ENCODE results near the gene GNB1.
"Not testable (repeated sequence)": the region's sequence is repeated elsewhere in the genome, so short reads cannot be mapped to it uniquely, and the experiment has no call there.

Gene GNB1

DNA sequence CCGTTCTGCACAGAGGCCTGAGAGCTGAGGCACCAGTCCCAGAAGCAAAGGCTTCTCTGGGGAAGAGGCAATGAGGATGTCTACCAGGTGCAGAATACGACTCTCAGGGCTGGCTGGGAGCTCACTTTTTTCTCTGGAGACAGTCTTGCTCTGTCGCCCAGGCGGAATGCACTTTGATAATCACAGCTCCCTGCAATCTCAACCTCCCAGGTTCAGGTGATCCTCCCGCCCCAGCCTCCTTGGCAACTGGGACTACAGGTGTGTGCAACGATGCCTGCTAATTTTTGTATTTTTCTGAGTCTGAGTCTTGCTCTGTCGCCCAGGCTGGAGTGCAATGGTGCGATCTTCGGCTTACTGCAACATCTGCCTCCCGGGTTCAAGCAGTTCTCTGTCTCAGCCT, 130.2 kb downstream of the GNB1 start:
- no peak for DNase-seq (ENCODE audit: low read depth)

DNA sequence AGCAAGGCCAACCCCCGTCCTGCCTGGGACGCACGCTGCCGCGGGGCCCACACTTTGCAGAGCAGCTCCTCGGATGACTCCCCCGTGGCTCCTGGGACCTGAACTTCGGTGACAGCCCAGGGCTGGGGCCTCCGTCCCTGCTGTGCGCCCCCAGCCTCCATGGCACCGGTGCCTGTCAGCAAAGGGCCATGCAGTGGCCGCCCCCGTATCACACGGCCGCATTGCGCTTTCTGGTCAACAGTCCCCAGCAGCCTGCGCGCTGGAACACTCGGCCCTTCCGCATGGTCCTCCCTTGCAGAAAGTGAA, 130.6 kb downstream of the GNB1 start:
- no peak for DNase-seq (ENCODE audit: low read depth)

DNA sequence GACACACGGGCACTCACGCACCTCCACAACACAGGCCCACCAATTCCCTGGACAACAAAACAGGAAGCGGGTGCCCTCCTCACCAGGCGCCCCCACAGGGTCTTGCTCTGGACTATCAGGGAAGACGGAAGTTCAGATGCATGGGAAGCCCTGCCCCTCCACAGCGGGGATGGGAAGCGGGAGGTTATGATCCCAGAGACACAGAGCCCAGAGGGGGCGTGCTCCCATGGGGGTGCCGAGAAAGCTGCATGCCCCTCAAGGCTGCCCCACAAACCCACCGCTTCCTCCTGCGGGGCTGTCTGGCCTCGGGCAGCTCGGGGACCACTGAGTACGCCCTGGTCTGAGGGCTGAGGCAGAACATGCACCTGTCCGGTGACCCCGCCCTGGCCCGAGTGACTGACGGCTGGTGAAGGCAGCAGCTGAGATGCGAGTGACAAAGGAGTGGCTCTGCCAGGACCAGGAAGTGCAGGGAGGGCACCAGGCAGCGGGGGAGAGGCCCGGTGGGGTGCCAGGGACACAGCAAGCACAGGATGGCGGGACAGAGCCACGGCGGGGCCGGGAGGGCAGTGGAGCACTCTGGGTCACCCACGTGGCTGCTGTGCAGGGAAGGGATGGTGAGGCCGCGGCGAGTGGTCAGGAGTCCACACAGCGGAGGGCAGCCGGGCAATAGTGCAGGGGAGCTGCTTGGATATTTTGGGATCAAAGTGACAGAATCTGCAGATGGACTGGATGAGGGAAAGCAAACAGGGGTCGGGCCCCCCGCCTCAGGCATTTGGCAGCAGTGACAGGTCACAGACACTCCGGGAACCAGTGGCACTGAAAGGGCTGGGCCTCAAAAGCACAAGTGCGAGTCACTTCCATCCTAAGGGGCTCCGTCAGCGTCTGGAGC, 131.2 kb downstream of the GNB1 start:
- DNase-seq (ENCODE audit: low read depth): no peak

DNA sequence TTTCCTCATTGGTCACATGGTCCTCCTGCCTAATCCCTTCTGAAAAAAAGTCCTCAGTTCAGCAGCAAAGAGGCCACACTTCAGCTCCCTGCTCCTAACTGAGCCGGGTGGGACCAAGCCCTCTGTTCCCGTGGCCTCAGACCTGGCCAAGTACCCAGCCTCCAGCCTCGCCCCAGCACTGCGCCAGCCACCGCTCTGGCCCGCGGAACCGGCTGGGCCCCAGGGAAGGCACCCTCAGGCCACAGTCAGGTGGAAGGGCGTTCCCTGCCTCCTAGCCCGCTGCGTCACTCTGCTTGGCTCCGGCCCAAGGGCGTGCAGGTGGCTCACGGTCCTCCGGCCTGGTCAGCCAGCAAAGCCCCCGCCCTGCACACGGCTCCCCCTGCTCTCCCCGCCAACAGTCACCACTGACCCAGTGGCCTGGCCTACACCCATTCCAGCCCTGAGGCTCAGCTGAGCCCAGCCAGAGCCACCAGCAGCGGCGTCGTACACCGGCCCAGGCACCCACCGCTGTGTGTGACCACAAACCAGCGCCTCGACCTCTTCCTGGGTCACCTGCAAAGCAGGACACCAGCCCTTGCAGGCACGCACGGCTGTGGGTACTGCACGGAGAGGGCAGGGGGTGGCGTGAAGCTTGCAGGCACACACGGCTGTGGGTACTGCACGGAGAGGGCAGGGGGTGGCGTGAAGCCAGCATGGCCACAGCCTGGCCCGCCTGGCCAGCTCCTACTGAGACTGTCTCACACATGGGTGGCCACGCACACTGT, 132.0 kb downstream of the GNB1 start:
- no peak for DNase-seq (ENCODE audit: low read depth)

DNA sequence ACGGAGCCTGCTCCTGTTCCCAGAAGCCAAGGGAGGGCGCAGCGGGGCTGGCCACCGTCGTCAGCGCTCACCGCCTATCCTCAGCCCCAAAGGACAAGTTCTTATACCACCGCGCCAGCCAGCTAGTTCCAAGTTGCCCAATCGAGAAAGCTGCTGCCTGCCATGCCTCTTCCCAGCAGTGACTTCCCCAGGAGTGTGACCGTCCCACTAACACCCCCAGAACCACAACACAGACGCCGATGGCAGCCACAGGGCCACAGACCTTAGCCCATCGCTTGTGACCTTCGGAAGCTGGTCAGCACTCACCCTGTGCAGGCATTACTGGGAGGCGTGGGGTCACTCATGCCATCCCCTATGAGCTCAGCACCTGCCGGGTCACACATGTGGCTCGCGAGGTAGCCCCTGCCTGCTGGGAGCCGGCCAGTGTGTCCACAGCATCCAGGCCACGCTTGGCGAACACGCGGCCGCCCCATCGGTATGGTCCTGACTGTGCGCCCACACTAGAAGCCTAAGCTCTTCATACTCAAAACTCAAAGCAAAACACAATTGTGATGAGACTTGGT, 132.7 kb downstream of the GNB1 start:
- no peak for DNase-seq (ENCODE audit: low read depth)

DNA sequence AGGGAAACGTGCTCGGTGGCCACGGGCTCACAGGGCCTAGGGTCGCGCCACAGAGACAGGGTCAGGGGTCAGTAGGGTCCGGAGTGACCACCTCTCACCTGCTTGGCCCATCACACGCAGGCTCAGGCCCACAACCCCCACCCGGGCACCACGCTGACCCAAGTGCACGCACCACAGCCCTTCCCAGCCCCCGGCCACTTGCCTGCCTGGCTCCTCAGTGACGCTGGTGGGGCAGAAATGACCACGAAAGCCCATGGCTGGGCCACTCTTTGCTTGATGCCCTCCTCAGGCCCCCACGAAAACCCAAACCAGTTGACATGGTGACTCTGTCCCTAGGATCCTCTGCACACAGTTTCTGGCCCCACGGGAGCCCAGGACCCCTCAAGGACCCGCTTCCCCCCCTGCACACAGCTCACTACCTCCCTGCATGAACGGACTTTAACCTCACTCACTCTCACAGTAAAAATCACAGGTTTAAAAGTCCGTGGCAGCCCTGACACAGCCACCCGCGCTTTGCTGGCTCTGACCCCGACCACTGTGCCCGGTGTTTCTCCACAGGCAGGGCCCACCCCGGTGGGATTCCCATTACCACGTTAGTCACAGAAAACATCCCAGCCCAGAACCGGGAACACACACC, 133.3 kb downstream of the GNB1 start:
- DNase-seq (ENCODE audit: low read depth): no peak

DNA sequence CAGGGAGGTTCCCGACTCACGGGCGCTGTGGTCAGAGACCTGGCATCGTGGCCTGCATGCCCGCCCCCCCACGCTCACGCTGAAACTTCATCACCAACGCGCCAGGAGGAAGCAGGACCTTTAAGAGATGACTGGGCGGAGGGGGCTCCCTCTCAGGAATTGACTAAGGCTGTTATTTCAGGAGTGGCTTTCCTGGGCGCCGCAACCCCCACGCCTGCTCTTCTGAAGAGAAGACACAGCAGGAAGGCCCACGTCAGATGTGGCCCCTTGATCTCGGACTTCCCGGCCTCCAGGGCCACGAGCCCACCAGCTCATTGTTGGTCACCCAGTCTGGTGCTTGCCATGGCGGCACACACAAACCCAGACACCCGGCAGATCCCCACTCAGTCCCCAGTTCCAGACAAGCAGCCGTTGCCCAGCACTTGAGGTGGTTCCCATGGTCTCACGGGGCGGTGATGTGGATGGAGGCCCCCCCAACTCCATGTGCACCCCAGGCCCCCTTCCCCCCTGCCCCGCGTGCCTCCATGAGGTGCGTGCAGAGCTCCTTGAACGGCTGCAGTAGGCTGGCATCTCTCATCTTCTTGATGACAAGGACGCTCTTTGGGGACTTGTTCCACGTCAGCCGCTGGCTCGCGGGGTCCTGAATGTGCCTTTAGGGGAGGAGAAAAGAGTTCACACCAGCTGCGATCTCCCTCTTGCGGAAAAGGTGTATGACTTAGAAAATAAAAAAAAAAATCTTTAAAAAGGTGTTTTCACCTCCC, 134.0 kb downstream of the GNB1 start:
- DNase-seq (ENCODE audit: low read depth): no peak

DNA sequence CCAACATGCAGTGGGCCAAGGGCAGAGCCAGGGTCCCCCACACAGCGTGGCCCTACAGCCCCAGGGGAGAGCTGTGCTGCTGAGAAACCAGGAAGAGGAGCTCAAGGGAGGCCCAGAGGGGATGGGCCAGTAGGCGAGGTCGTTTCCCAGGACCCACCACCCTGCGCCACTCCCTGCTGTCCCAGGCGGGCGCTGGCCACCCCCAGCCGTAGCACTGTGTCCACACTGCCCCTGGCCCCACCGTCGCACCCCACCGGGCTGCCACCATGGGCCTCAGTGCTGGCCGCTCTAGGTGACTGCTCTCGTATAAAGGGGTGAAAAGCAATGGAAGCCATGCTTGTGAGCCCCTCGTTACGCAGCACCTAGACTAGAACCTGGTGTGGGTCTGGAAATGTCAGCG, 135.0 kb downstream of the GNB1 start:
- no peak for DNase-seq (ENCODE audit: low read depth)

DNA sequence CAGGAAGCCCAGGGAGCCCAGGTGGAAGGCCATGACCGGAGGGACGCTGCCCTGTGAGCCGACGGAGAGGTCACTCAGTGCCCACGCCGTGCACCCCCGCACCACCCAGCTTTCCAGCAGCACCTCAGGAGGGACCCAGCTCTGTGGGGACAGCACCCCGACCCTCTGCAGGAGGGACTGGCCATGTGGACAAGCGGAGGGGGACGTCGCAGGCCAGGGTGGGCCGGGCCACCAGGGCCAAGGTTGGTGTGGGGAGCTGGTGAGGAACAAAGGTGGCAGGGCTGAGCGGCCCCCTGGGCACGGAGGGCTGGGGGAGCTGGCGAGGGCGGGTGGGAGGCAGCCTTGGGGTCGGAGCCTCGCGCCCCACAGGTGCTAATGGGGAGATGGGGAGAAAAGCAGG, 135.5 kb downstream of the GNB1 start:
- DNase-seq (ENCODE audit: low read depth): no peak

DNA sequence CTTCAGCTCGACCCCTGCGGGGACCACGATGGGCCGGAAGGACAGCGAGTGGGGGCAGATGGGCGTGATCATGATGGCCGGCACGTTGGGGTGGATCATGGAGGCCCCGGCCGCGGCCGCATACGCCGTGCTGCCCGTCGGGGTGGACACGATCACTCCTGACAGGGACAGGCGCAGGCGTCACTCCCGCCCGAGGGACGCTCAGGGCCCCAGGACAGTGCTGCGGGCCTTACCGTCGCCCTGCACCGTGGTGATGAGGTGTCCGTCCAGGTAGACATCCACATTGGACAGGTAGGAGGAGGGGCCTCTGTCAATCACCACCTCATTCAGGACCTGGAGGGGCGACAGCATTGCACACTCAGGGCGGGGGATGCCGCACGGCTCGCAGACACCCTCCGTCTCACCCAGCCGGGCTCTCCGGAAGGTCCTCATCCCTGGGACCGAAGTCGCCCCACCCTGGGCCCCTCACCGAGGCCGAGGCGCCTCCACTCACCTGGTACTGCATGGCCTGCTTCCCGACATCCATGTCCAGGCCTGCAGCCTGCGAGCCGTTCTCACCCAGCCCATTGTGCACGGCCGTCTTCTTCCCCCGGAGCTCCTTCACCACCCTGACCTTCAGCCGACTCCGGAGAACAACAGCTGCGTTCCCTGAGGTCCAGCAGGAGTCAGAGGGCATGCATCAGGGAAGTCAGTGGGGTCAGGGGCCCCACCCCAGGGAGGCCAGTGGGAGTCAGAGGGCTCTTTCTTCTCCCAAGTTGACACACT, 136.7 kb downstream of the GNB1 start:
- no peak for DNase-seq (ENCODE audit: low read depth)

DNA sequence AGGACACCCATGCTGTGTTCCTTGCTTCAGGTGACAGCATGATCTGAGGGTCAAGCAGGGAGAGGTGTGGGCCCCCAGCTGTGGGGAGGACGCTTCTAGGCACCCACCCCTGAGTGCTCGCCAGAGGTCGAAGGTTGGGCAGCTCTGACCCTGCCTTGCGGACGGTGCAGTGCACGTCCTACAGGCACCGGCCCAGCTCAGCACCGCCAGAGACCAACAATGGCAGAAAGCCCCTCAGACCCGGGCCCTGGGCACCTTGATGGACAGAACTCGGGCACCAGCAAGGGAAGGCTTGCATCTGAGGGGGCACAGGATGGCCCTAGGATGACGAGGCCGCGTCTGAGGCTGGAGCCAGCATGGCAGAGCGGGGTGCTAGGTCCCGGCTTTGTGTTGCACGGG, 137.3 kb downstream of the GNB1 start:
- no peak for DNase-seq (ENCODE audit: low read depth)

DNA sequence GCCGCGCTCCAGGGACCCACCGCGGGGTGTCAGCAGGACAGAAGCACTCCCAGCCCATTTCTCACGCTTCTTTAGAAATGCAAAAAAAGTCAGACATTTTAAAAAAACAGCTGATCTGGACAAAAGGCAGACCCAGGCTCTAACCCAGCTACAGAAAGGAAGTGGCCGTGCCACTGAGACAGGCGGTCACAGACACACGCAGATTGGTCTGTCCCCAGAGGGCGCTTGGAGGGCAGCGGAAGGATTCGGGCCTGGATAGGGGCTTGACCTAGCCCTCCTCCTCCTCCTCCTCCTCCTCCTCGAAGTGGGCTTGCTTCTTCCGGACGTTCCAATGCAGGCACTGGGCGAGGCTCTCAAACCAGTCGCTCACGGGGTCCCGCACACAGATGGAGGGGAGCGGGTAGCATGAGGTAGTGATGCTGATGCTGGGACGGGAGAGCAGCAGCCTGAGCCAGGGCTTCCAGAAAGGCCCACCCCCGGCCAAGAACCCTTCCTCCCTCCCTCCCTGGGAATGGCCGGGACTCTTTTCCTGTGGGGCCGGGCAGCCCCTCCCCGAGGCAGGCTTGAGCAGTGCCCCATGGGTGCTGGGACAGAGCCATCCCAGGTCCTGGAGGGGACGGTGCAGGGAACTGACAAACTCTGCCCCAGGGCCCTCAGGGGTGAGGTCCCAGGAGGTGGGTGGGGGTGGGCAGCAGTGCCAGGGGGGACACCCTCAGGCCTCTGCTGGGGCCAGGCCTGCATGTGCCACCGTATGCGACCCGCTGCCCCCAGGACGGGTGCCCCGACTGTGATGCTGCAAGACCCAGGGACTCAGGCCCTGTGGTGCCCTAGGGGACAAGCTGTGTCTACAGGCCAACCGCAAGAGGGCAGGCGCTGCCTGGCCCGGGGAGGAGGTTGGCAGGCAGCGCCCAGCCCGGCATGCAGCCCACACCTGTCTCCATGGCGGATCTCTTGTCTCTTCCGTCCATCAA, 138.0 kb downstream of the GNB1 start:
- DNase-seq (ENCODE audit: low read depth): no peak

DNA sequence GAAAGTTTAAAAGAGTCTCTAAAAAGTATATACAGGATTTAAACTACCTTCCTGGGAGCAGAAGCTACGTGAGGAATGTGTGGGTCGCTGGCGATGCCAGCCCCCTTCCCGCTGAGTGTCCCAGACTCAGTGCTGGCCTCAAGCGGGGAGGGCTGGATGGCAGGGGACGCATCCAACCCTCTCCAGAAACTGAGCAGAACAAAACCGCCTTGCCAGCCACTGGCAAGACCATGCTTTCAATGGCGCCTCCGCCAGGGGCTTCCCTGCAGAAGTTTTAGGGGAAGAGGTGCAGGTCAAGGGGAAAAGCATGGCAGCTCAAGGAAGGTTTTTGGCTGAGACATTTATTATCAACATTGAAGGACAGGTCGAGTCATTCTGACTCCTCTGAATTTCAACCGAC, 138.7 kb downstream of the GNB1 start:
- no peak for DNase-seq (ENCODE audit: low read depth)

DNA sequence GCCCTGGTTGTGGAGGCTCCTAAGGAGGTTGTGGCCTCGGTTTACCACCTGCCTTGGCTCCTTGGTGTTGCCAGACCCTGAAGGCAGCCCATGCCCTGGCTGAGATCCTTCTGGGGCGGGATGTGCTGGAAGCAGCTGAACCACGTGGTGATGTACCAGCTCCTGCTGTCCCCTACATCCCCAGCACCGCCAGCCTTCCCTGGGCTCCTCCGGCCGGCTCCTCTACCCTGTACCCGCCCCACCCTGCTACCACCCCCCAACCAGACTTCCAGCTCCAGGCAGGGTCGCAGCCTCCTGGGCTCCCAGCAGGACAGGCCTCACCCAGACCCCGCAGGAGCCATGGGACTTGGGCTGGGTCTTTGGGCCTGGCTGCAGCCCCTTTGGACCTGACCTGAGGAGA, 140.9 kb downstream of the GNB1 start:
- DNase-seq (ENCODE audit: low read depth): not testable (repeated sequence)

DNA sequence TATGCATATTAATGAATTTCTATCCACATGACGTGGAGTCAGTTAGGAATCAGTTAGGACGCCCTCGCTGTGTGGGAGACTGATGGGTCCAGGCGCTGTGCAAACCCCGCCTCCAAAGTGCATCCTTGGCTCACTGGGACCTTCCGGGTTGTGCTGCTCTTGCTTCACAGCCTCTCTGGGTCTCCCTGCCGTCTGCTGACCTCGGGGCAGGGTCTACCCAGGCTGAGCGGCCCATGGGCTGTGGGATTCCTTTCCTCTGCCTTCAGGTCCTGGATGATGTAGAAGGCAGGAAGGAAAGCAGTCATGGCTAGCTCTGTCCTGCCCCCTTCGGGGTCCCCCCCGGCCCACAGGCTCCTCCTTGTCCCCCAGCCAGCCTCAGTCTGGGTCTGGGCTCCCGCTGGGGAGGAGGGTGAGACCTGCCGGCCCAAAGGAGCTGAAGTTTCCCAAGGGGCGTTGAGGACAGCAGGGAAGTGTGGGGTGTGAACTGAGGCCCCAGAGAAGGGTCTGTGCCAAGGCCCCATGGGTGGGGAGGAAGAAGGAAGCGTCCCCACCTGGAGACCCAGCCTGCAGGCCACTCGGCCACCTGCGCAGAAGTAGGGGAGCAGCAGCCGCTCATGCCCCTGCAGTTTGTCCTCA, 142.1 kb downstream of the GNB1 start:
- no peak for DNase-seq (ENCODE audit: low read depth)

DNA sequence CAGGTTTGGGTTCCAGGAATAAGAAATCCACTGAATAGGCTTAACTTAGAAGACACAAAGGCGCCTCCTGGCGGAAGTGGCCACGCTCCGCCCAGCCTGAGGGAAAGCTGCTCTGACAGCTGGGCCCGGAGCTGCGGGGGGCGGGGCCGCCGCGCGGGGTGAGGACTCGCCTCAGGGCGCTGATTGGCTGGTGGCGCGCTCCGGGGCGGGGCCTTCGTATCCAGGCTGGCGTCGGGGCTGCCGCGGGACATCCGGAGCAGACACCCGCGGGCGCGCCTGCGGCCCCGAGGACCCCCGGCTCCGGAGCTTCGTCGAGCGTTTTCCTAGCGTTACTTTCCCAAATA, 144.3 kb downstream of the GNB1 start:
- DNase-seq (ENCODE audit: low read depth): not testable (repeated sequence)

DNA sequence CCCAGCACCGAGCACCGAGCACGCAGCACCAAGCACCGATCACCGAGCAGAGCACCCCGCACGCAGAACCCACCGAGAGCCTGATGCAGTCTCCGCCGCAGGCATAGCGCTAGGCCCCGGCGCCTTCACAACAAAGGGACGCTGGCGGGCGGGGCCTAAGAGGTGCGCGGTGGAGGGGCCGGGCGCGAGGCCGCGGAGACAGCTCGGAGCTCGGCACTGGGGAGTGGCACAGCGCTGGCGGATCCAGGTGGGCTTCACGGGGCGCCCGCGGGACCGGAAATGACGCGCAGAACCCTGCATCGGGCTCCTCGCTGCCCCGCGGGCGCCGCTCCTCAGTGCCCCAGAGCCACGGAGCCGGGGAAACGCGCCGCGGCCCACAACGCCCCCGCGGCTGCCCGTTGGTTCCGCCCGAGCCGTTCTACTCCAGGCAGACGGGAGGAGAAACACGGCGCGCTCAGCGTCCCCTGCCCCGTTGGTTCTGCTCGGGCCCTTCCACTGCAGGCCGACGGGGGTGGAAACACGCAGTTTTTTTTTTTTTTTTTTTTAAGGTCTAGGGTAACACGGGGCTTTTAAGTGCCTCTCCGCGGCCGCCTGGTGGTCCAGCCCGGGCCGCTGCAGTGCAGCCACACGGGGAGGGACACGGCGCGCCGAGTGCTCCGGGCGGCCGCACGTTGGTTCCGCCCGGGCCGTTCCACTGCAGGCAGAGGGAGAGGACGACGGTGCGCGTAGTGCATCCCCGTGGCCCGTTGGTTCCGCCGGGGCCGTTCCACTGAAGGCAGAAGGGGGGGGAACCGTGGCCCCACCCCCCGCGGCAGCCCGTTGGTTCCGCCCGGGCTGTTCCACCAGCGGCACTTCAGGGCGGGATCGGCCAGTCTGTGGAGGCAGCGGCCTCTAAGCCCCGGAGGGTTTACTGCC, 145.0 kb downstream of the GNB1 start:
- not testable (repeated sequence) for DNase-seq (ENCODE audit: low read depth)

DNA sequence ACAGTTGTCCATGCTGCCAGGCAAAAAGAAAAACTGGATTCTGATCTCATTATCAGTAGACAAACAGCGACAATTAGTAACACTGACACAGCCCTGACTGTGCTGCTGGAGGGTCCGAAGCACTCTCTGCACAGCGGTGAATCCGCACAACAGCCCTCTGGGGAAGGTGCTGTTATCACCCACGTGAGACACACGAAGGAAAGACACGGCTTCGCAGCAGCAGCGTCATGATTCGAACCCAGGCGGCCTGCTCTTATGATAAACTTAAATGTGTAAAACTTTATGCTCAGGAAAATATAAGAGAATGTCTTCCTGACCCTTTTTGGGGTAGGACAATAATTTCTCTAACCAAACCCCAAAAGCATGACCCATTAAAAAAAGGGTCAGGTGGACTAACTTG, 148.4 kb downstream of the GNB1 start:
- not testable (repeated sequence) for DNase-seq (ENCODE audit: low read depth)

DNA sequence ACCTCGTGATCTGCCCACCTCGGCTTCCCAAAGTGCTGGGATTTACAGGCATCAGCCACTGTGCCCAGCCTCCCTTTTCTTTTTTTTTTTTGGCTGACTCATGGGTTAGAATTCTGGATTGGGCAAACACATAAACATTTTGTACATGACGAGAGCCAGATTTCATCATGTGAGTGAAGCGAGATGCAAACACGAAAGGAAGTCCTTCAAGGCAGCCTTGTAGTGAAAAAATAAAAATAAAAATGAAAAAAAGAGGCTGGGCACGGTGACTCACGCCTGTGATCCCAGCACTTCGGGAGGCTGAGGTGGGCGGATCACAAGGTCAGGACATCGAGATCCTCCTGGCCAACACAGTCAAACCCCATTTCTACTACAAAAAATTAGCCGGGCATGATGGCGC, 149.9 kb downstream of the GNB1 start:
- peak; percentile 97 for DNase-seq (ENCODE audit: low read depth)
